GM18951 (cell line): ENCODE data around the gene NEO1.
A peak's percentile ranks its signal among the peaks of the same experiment; 100 is the strongest.

ENCODE experiments used
- POLR2A ChIP-seq: IDR thresholded peaks from 4 replicates; pipeline ENCODE4 v1.6.1; 2011; ENCODE audit warnings: mild to moderate bottlenecking; ENCODE audit not compliant: insufficient read length, insufficient read depth; ENCODE audit errors: extremely low read depth
- in situ Hi-C: fragments of 300-500 bp; cut with MboI; formaldehyde crosslinking; loops from one replicate; pipeline ENCODE4 v1.12.0; 2022; ENCODE audit warnings: low sequenced_read_pairs, mixed read lengths, inconsistent platforms; ENCODE audit not compliant: unreplicated experiment

NEO1 gene

GRCh38 chr15:73051807-73052652, at the start of gene NEO1:
NEO1 (plus strand) TSS chr15:73052463; CDS start chr15:73052676, 213 bp downstream.
- in situ Hi-C loops: loop anchor here (10.0 kb wide), 1 partner anchor 267 kb away; the partner anchor contains the start of gene ADPGK
- peak; percentile 26 for TF ChIP-seq POLR2A

GRCh38 chr15:73004462-73004861, 47.8 kb upstream of the NEO1 start:
- TF ChIP-seq POLR2A: no peak
- in situ Hi-C loops: no loop called here

GRCh38 chr15:73005032-73005431, 47.2 kb upstream of the NEO1 start:
- TF ChIP-seq POLR2A: no peak
- in situ Hi-C loops: no loop called here

DNA sequence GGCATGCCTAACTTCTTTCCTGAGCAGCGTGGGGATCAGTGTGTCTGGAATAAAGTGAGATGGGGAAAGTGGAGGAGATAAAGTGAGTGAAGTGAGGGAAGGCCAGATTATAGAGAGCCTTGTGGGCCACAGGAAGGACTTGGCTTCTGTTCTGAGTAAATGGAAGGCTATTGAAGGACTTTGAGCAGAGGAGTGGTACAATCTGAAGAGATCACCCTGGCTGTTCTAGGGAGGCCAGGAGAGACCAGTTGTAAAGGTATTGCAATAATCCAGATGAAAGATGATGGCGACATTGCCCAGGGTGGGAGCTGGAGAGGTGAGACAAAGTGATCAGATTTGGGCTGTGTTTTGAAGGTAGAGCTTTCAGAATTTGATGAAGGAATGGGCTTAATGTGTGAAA, 46.8 kb upstream of the NEO1 start:
- no peak for TF ChIP-seq POLR2A
- in situ Hi-C loops: no loop called here

GRCh38 chr15:73006523-73006922, 45.7 kb upstream of the NEO1 start:
- no peak for TF ChIP-seq POLR2A
- in situ Hi-C loops: no loop called here

DNA sequence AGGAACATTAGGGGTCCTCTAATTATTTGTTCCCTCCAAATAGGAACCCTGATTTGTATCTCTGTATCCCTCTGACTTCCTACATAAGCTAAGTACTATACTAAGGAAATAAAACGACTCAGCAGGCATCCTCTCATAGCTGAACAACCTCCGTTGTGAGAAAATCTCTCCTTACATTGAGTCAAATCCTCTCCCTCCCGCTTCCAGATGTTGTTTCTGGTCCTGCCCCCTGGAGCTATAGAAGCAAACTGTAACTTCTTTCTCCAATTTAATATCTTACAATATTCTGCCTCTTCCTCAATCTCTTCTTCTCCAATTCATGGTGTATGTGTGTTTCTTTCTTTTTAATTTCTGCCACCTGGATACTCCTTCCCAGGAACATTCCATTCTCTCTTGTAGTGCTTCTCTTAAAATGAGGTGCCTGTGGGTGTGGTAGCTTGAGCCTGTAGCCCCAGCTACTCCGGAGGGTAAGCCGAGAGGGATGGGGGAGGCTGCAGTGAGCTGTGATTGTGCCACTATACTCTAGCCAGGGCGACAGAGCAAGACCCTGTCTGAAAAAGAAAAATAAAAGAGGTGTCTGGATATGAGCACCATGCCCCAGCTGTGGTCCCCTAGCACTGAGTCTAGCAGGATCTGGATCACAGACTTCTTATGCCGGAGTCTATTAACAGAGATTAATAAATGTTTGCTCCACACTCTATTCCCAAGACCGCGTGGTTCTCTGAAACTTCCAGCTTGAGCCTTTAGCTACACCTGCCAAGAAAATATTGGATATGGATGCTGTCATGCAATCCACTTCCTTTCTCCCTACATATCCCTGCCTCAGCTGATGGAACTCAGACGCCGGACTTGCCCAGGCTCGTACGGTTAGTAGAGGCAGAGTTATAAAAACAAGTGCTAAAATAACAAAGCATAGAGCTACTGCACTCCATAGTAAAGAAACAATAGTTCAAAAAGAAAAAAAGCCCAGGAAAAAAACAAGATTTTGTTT, 42.9 kb upstream of the NEO1 start:
- no peak for TF ChIP-seq POLR2A

GRCh38 chr15:73010154-73011152, 41.8 kb upstream of the NEO1 start:
- no peak for TF ChIP-seq POLR2A
- in situ Hi-C loops: no loop called here

More for the DNA sequence above, 42.9 kb upstream of the NEO1 start:
- in situ Hi-C loops: no loop called here

DNA sequence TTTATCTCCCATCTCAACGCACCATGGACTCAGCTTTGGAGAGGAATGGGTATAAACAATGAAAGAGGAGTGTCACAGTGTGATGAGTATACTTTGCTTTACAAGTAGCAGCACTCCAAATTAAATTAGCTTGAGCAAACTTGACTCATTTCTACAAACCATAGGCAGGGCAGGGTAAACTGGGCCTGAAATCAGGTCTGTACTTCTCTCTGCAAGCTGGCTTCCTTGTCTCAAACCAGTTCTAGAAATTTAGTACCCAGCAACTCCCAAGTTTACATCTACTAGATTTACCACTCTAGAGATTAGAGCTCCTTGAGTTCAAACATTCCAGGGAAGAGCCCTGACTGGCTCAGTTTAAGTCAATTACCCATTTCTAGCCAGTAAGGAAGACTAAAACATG, 37.4 kb upstream of the NEO1 start:
- no peak for TF ChIP-seq POLR2A

GRCh38 chr15:73015493-73015892, 36.8 kb upstream of the NEO1 start:
- no peak for TF ChIP-seq POLR2A
- in situ Hi-C loops: no loop called here

More for the DNA sequence above, 37.4 kb upstream of the NEO1 start:
- in situ Hi-C loops: no loop called here

GRCh38 chr15:73017987-73018386, 34.3 kb upstream of the NEO1 start:
- in situ Hi-C loops: no loop called here

GRCh38 chr15:73019154-73019553, 33.1 kb upstream of the NEO1 start:
- TF ChIP-seq POLR2A: no peak
- in situ Hi-C loops: no loop called here

More at GRCh38 chr15:73017987-73018386, 34.3 kb upstream of the NEO1 start:
- no peak for TF ChIP-seq POLR2A

GRCh38 chr15:73019601-73020146, 32.6 kb upstream of the NEO1 start:
- in situ Hi-C loops: no loop called here
- no peak for TF ChIP-seq POLR2A
